Stimulated activated CD8-positive, alpha-beta memory T cell treated with anti-CD3 and anti-CD28 coated beads, Interleukin-15, amount 100 ng/mL, for 48 hours (primary cell): ENCODE measurements around the gene SEL1L3.

Experiments
- DNase-seq, 2 donors: peaks; one replicate each; pipeline ENCODE4 v3.0.0-alpha.2; 2020; ENCODE audit warnings: low read depth in 2 of 2

The SEL1L3 gene

GRCh38 chr4:25847329-25847728, 15.5 kb downstream of the SEL1L3 start:
- no peak for DNase-seq

- DNase-seq, result no peak
Observed at GRCh38 chr4:25845841-25846653, 16.7 kb downstream of the SEL1L3 start.

DNA sequence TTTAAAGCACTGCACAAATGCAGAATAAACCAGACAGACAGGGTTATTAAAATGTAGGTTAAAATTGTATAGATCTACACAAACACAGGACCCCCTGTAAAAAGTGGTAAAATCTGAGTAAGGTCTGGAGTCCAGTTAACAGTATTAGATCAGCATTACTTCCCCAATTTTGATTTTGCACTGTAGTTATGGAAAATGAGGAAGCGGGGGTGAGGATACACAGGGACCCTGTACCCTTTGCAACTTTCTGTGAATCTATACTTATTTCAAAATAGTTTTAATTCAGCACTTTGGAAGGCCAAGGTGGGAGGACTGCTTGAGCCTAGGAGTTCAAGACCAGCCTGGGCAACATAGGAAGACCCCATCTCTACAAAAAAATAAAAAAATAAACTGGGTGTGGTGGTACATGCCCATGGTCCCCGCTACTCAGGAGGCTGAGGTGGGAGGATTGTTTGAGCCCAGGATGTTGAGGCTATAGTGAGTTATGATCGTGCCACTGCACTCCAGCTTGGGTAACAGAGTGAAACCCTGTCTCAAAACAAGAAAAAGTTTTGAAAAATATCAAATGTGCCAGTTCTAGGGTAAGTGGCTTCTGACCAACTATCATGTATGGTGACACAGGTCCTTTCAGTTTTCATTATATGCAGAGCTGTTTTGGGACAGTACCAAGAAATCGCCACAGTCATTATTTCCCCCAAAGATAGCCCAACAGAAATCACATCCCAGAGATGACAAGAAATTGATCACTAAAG, 17.7 kb downstream of the SEL1L3 start:
- DNase-seq, result no peak

GRCh38 chr4:25843340-25844097, 19.3 kb downstream of the SEL1L3 start:
- no peak for DNase-seq

DNA sequence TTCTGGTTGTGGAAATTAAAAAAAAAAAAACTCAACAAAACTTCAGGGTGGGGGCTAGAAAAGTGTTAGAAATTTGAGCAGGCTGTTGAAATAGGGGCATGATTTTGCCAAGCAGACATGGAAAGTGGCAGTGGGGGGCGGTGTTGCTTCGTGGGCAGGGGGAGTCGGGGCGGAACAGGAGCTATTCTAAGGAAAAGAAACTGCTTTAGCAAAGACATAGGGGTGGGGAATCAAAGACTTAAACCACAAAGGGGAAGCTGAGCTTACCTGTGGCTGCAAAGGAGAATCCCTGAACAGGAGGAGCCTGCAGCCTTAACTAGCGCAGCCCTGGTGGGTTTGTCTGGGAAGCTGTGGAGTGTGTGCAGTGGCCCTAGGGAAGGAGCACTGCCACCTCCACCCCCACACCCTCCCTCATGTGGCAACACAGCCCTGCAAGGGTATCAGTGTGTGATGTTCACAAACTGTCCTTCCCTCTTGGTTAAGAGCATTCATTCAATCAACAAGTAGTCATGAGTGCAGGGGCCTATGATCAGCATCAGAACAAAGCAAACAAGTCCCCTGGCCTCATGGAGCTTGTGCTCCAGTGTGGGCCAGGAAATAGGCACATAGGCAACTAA, 20.5 kb downstream of the SEL1L3 start:
- no peak for DNase-seq

DNA sequence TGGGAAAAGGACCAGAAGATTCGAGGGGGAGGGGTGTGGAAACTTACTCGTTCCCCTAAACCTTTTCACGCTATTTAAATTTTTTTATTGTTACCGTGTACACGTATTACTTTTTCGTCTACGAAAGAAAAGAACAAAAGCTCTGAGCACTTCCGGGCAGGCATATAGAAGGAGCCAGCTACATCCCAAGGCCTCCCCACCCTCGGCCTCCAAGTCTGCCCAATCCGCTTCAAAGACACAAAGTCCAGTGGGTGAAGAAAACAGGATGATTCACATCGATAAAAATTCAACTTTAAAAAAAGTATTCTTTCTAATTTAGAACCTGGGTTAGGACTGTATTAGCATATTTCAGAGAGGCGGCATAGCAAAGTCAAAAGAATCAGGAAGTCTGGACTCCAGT, 23.1 kb downstream of the SEL1L3 start:
- DNase-seq, result no peak

- DNase-seq, result no peak
Observed at GRCh38 chr4:25839233-25839632, 23.6 kb downstream of the SEL1L3 start.

- no peak for DNase-seq
Observed at GRCh38 chr4:25838526-25838925, 24.3 kb downstream of the SEL1L3 start.

DNA sequence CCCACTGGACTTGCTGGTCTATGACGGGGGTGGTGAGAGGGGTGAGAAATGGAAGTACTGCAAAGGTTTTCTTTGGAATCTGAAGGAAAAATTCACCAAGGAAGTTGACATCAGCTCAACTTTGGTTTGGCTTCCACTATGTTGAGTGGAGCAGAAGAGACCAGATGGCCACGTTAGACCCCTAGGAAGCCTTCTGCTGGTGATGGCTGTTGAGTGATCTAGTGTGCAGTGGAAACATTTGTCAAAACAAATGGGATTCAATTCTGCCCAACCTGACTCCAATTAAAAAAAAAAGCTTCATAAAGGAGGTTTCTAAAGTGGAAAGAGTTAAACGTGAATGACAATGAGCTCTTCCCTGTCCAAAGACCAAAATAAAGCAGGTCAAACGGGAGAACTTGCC, 25.7 kb downstream of the SEL1L3 start:
- no peak for DNase-seq

DNA sequence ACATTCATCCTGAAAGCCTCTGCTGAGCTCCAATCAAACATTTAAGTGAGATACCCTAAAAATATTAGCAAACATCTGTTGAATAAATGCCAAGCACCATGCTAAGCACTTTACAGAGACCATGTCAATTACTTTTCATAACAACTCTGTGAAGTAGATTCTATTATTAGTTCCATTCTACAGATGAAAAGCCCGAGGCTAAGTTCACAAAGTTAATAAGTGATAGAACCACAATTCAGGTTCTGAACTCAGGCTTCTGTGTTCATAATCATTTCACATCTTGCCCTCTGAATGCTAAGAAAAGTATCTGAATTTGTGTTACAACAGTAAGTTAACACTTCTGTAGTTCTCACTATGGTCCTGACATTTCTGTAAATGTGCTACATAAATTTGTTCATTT, 27.4 kb downstream of the SEL1L3 start:
- no peak for DNase-seq

GRCh38 chr4:25834411-25835107, 28.2 kb downstream of the SEL1L3 start:
- DNase-seq, result no peak

DNA sequence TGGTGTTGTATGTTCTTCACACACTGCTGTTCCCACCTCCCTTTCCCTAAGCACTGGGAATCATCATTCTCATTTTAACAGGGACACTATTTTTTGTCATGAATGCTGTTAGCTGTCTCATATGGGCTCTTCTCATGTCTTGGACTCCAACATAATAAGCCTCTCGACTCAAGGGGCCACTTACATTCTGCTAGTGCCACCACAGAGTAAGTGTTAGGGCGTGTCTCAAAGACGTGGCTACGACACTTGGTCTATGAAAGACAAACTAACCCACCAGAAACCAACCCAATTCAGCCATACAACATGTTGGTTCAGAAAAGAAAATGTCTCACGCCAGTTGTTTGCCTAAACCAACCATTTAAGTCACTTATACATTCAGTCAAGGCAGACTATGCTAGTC, 32.2 kb downstream of the SEL1L3 start:
- no peak for DNase-seq

- no peak for DNase-seq
Observed at GRCh38 chr4:25827897-25828296, 34.9 kb downstream of the SEL1L3 start.

DNA sequence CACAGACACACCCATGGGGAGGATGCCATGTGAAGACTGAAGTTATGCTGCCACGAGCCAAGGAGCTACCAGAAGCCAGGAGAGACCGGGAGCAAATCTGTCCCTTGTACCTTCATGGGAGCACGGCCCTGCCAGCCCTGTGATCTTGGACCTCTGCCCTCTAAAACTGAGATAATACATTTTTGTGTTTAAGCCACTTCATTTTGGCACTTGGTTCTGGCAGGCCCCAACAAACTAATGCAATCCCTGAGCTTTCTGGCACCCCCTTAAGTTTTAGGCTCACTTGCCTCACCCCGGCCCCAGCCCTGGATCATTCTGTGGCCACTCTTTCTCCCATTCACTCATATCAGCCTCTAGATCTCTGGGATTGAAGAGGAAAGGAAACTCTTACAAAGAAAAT, 35.4 kb downstream of the SEL1L3 start:
- DNase-seq, result no peak

GRCh38 chr4:25826074-25826752, 36.6 kb downstream of the SEL1L3 start:
- no peak for DNase-seq

DNA sequence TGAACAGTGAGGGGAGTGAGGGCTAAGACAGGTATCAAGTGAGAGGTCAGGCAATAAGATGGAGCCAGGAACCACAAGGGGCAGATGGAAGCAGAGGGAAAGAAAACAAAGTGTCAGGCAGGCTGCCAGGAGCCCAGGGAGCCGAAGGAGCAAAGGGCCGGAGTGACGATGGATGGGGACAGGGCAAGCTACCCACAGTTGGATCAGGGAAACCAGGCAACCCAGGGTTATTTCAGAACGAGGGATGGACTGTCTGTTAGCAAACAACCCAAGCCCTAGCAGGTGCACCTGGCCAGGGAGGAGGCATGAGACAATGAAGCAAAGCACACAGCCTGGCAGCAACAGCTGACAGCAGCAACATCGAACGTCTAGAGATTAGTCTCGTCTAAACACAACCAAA, 39.2 kb downstream of the SEL1L3 start:
- no peak for DNase-seq

GRCh38 chr4:25821899-25822298, 40.9 kb downstream of the SEL1L3 start:
- no peak for DNase-seq

GRCh38 chr4:25821267-25821666, 41.5 kb downstream of the SEL1L3 start:
- no peak for DNase-seq

GRCh38 chr4:25818876-25819275, 43.9 kb downstream of the SEL1L3 start:
- DNase-seq, result no peak

DNA sequence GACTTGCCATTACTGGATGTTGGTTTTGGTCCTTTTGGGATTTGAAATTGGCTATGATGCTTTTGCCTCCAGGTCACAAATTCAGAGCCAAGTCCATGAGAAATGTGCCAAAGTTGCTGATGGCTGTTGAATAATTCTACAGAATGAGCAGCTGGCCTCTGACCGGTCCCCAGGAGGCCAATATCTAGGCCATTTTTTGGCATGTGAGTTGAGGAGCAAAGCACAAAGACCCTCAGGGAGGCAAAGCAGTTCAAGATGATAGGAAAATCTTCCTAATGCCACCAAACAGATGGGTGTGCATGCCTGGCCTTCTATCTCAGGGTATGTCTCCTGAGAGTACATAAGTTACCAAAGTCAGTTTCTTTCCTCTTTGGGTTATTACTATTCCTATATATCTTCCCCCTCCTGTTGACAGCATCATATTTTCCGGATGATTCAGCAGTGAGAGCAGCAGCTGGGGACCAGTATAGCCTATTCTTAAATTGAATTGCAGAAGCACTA, 44.4 kb downstream of the SEL1L3 start:
- DNase-seq, result no peak
